GM19023 (cell line): ENCODE results near the gene KDM7A.
"Not testable (repeated sequence)": the region's sequence is repeated elsewhere in the genome, so short reads cannot be mapped to it uniquely, and the experiment has no call there.

Experiments
- ATAC-seq: cut with Tn5 transposase; IDR thresholded peaks from one replicate; pipeline ENCODE4 v1.9.1; 2021; ENCODE audit warnings: mild to moderate bottlenecking, moderate library complexity; ENCODE audit not compliant: unreplicated experiment

Gene KDM7A

GRCh38 chr7:140160308-140160707 is 16.5 kb downstream of the KDM7A start:
- ATAC-seq, result no peak

- ATAC-seq, result no peak
Measured at GRCh38 chr7:140159497-140159896, 17.3 kb downstream of the KDM7A start.

- ATAC-seq, result no peak
Measured at GRCh38 chr7:140156460-140157080, 20.2 kb downstream of the KDM7A start.

GRCh38 chr7:140155428-140155827 is 21.4 kb downstream of the KDM7A start:
- no peak for ATAC-seq

- ATAC-seq, result no peak
Measured at GRCh38 chr7:140153666-140154161, 23.1 kb downstream of the KDM7A start.

- no peak for ATAC-seq
Measured at GRCh38 chr7:140146574-140146973, 30.2 kb downstream of the KDM7A start.

GRCh38 chr7:140145709-140146108 is 31.1 kb downstream of the KDM7A start:
- no peak for ATAC-seq

- ATAC-seq, result no peak
Measured at GRCh38 chr7:140144821-140145220, 32.0 kb downstream of the KDM7A start.

- ATAC-seq, result no peak
Measured at GRCh38 chr7:140143997-140144396, 32.8 kb downstream of the KDM7A start.

GRCh38 chr7:140142031-140142430 is 34.8 kb downstream of the KDM7A start:
- ATAC-seq, result no peak

- ATAC-seq, result no peak
Measured at GRCh38 chr7:140141256-140141655, 35.5 kb downstream of the KDM7A start.

GRCh38 chr7:140137078-140137477 is 39.7 kb downstream of the KDM7A start:
- no peak for ATAC-seq

GRCh38 chr7:140136073-140136472 is 40.7 kb downstream of the KDM7A start:
- no peak for ATAC-seq

GRCh38 chr7:140134039-140134438 is 42.7 kb downstream of the KDM7A start:
- no peak for ATAC-seq

GRCh38 chr7:140127360-140128127 is 49.2 kb downstream of the KDM7A start:
- no peak for ATAC-seq

GRCh38 chr7:140126435-140127034 is 50.2 kb downstream of the KDM7A start:
- ATAC-seq, result no peak

- no peak for ATAC-seq
Measured at GRCh38 chr7:140122965-140123364, 53.8 kb downstream of the KDM7A start.

- ATAC-seq, result no peak
Measured at GRCh38 chr7:140121326-140121725, 55.5 kb downstream of the KDM7A start.

GRCh38 chr7:140114817-140115216 is 62.0 kb downstream of the KDM7A start:
- ATAC-seq, result not testable (repeated sequence)

- not testable (repeated sequence) for ATAC-seq
Measured at GRCh38 chr7:140108777-140109176, 68.0 kb downstream of the KDM7A start.

GRCh38 chr7:140096459-140096858 is 80.3 kb downstream of the KDM7A start:
- no peak for ATAC-seq

- ATAC-seq, result no peak
Measured at GRCh38 chr7:140093375-140093774, 83.4 kb downstream of the KDM7A start.
